ENCODE results near the gene ZNF407.

DNA sequence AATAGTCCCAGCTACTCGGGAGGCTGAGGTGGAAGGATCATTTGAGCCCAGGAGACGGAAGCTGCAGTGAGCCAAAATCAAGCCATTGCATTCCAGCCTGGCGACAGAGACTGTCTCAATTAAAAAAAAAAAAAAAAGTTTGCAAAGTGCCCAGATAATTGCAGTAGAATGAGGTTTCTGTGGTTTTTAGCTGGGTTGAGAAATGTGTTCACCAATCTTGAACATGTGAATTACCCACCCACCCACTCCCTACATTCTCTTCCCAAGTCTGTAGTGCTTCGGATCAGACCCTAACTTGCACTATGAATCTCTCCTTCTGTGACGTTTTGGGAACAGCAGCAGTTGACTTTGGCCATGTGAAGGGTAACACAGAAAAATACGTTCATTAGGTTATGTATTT lies 363.9 kb downstream of the ZNF407 start:
- TF ChIP-seq, protein P1, sequence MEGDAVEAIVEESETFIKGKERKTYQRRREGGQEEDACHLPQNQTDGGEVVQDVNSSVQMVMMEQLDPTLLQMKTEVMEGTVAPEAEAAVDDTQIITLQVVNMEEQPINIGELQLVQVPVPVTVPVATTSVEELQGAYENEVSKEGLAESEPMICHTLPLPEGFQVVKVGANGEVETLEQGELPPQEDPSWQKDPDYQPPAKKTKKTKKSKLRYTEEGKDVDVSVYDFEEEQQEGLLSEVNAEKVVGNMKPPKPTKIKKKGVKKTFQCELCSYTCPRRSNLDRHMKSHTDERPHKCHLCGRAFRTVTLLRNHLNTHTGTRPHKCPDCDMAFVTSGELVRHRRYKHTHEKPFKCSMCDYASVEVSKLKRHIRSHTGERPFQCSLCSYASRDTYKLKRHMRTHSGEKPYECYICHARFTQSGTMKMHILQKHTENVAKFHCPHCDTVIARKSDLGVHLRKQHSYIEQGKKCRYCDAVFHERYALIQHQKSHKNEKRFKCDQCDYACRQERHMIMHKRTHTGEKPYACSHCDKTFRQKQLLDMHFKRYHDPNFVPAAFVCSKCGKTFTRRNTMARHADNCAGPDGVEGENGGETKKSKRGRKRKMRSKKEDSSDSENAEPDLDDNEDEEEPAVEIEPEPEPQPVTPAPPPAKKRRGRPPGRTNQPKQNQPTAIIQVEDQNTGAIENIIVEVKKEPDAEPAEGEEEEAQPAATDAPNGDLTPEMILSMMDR (IDR thresholded peaks at IDR 0.05): no peak
- TF ChIP-seq EZH2 (IDR thresholded peaks at IDR 0.05): no peak
- TF ChIP-seq EZH2phosphoT487 (IDR thresholded peaks at IDR 0.05): no peak

Measured in neural progenitor cell (in vitro differentiated cells).